DOHH2 (cell line): ENCODE measurements around the gene ADGRG1.

Experiments used
- CTCF ChIP-seq: fragments of 200-600 bp; sonication (generic); IDR thresholded peaks from one replicate; pipeline ENCODE4 v1.5.1; 2014; ENCODE audit warnings: antibody characterized with exemption, mild to moderate bottlenecking, low read depth, low read length; ENCODE audit not compliant: poor library complexity, severe bottlenecking
- EZH2phosphoT487 ChIP-seq: fragments of 200-600 bp; sonication (generic); IDR thresholded peaks from 2 replicates; pipeline ENCODE4 v1.6.1; 2017; ENCODE audit warnings: borderline replicate concordance, mild to moderate bottlenecking, antibody characterized with exemption, low read length, moderate library complexity, mixed read lengths

GRCh38 chr16:57629516-57630406, 1.3 kb downstream of the ADGRG1 start:
- TF ChIP-seq CTCF (no peak), EZH2phosphoT487 (no peak)
